NB4 (cell line): ENCODE results near the gene ATG2B.

Experiments used
- DNase-seq: peaks from one replicate; pipeline ENCODE4 v3.0.0; 2010; ENCODE audit warnings: low read depth
- H3K4me3 ChIP-seq: one replicate; pipeline ENCODE4 v1.5.1; 2011; ENCODE audit warnings: mild to moderate bottlenecking, low read depth, low read length, moderate library complexity
- MYC ChIP-seq: IDR thresholded peaks from 2 replicates; pipeline ENCODE4 v1.6.1; 2011; ENCODE audit warnings: low read depth, low read length
- POLR2A ChIP-seq: IDR thresholded peaks from 2 replicates; pipeline ENCODE4 v1.6.1; 2011; ENCODE audit warnings: mild to moderate bottlenecking; ENCODE audit not compliant: insufficient read length; ENCODE audit errors: extremely low read depth
- TF ChIP-seq, protein P1 (sequence below): IDR thresholded peaks from 2 replicates; pipeline ENCODE4 v1.6.1; 2011; ENCODE audit warnings: low read depth, low read length
- TF ChIP-seq, protein P2 (sequence below): IDR thresholded peaks from one replicate; pipeline ENCODE4 v1.5.1; 2012; ENCODE audit warnings: low read depth, low read length

The ATG2B gene

DNA sequence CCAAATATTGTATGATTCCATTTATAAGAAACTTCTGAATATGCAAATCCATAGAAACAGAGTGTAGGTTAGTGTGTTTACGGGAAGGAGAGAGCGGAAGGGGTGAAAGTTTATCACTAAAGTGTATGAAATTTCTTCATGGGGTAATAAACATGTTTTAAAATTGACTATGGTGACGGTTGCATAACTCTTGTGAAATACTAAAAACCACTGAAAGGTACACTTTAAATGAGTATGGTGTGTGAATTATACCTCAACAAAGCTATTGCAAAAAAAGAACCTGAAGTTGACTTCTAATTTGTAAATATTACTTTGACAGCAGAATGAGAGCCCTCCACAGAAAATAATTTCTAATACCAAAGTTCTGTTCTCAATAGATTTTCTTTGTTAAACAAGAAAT lies 47.1 kb downstream of the ATG2B start:
- H3K4me3 ChIP-seq = no peak overlapping the region
- no peak for DNase-seq
- TF ChIP-seq POLR2A (no peak), MYC (no peak)
- TF ChIP-seq, protein P1, sequence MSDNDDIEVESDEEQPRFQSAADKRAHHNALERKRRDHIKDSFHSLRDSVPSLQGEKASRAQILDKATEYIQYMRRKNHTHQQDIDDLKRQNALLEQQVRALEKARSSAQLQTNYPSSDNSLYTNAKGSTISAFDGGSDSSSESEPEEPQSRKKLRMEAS = no peak
- TF ChIP-seq, protein P2, sequence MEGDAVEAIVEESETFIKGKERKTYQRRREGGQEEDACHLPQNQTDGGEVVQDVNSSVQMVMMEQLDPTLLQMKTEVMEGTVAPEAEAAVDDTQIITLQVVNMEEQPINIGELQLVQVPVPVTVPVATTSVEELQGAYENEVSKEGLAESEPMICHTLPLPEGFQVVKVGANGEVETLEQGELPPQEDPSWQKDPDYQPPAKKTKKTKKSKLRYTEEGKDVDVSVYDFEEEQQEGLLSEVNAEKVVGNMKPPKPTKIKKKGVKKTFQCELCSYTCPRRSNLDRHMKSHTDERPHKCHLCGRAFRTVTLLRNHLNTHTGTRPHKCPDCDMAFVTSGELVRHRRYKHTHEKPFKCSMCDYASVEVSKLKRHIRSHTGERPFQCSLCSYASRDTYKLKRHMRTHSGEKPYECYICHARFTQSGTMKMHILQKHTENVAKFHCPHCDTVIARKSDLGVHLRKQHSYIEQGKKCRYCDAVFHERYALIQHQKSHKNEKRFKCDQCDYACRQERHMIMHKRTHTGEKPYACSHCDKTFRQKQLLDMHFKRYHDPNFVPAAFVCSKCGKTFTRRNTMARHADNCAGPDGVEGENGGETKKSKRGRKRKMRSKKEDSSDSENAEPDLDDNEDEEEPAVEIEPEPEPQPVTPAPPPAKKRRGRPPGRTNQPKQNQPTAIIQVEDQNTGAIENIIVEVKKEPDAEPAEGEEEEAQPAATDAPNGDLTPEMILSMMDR = no peak

DNA sequence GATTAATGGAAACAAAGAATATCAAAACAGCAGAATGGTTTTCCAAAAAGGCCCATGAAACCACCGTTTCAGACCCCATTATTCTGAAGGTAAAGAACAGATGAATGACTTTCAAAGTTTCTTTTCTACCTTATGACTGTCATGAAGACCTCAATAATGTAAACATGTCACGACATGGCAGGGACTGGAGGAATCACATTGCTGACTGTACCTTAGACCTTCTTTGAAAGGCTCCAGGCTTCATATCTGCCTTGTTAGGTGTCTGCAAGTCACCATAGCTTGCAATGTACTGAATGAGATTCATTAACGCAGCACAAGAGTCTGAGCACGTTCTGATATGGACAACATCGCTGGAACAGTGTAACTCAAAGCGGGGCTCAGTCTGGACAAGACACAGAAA lies 52.2 kb downstream of the ATG2B start:
- no peak overlapping the region for H3K4me3 ChIP-seq
- no peak for DNase-seq

DNA sequence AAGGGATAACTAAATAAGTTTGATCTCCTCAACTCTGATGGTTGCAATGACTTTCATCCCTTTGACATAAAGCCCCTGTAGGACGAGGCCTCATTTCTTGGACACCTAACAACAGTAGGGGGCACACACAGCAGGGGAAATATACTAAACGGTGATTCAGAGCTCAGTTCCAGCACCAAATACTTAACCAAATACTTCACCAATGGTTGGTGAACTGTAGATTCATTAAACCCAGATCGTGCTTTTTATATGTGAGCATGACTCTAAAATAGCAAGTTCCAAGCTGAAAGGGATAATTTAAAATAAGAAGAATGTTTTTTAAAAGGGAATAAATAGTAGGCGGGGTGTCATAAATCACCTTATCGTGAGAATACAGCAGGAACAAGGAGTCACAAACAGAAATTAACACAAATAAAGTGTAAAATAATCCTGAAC lies 53.2 kb downstream of the ATG2B start:
- no peak for DNase-seq
- no peak overlapping the region for H3K4me3 ChIP-seq
- TF ChIP-seq MYC = no peak
- TF ChIP-seq POLR2A = no peak
- TF ChIP-seq, protein P2 = no peak
- TF ChIP-seq, protein P1 = no peak

More for the DNA sequence above, 52.2 kb downstream of the ATG2B start:
- TF ChIP-seq, protein P2 = no peak
- no peak for TF ChIP-seq POLR2A
- TF ChIP-seq, protein P1 = no peak
- TF ChIP-seq MYC = no peak

DNA sequence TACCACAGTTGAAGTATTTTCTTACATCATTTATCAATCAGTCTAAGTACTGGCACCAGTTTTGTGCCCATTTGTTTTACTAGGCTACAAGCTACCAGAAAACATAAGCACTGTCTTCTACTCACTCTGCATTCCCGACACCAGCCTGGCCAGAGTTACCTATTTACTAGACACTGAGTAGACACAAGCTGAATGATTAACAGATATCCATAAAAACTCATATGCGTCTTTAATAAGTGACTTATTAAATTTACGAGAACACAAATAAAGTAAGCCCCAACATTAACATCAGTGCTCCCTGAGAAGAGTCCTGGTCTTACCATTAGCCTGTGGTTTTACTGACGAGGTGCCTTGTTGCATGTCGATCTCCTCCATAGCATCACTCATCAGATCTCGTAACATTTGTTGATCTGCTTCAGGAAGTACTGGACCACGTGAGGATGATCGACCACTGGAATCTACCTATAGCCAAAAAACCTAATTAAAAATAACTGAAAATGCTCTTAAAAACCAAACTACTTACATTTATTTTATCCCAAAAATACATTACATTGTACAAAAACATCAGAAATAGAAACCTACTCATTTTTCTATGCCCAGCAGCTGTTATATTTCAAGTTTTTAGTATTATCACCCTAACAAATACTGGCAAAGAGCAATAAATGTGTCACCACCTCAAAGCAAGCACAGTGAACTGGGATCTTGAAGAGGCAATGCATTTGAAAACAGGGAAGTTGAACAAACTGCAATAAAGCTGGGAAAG lies 53.8 kb downstream of the ATG2B start:
- no peak for DNase-seq
- TF ChIP-seq, protein P2 = no peak
- TF ChIP-seq, protein P1 = no peak
- TF ChIP-seq MYC = no peak
- TF ChIP-seq POLR2A = no peak
- no peak overlapping the region for H3K4me3 ChIP-seq

DNA sequence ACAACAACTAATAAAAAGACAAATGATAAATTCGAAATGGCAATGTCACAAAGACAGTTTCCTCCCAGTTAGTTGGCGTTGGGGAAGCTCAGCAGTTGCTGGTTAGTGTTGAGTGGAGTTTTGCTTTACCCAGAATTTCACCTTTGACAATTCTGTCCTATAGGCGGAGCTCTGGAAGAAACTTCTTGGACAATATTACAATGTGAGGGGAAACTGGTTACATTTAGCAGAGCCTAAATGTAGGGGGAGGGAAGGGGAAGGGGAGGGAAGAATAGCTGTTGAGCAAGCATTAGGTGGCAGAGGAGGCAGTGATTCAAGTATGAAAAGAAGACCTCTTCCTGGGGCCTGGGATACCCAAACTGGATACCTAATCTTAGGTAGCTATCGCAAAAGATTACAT lies 55.7 kb downstream of the ATG2B start:
- TF ChIP-seq, protein P2 = no peak
- TF ChIP-seq POLR2A (no peak), MYC (no peak)
- TF ChIP-seq, protein P1 = no peak
- no peak for DNase-seq
- H3K4me3 ChIP-seq = no peak overlapping the region
